ENCODE data around the gene PFDN1. TPM values are rescaled to one million over a fixed set of nuclear protein-coding genes. Genes with fewer than 3 reads are reported as not detected.

Gene PFDN1
- total RNA-seq, 4 donors from 2014 or later: 90.6 to 142 (median 109) TPM

GRCh38 chr5:140342287-140342686, 39.4 kb upstream of the PFDN1 start:
- H3K4me1 ChIP-seq: peaks cover under 1 to 55% (median 5%) of the 10 kb centered on the region in 4 donors
- TF ChIP-seq CTCF (IDR thresholded peaks at IDR 0.05) (no peak), POLR2A (IDR thresholded peaks at IDR 0.05) (no peak)

GRCh38 chr5:140341591-140341990, 38.7 kb upstream of the PFDN1 start:
- TF ChIP-seq POLR2A (IDR thresholded peaks at IDR 0.05) (no peak), CTCF (IDR thresholded peaks at IDR 0.05) (no peak)
- DNase-seq: no peak
- Histone ChIP-seq H3K4me3 (no peak overlapping the region), H3K27me3 (no peaks in the 10 kb centered on the region), H3K36me3 (peaks cover 0 to 19% (median 0%) of the 10 kb centered on the region in 3 donors), H3K9me3 (no peaks in the 10 kb centered on the region), H3K27ac (peak overlapping the region in 2 of 4 donors; percentile 27 to 60), H3K4me1 (peaks cover 0 to 51% (median 2%) of the 10 kb centered on the region in 4 donors)

More at GRCh38 chr5:140342287-140342686, 39.4 kb upstream of the PFDN1 start:
- H3K4me3 ChIP-seq: no peak overlapping the region
- H3K27ac ChIP-seq: peak overlapping the region in 2 of 4 donors; percentile 27 to 60
- no peaks in the 10 kb centered on the region for H3K9me3 ChIP-seq
- peak in 1 of 3 donors; percentile 27 for DNase-seq
- no peaks in the 10 kb centered on the region for H3K27me3 ChIP-seq
- H3K36me3 ChIP-seq: peaks cover 0 to 18% (median 0%) of the 10 kb centered on the region in 3 donors

GRCh38 chr5:140340605-140341121, 37.8 kb upstream of the PFDN1 start:
- no peaks in the 10 kb centered on the region for H3K9me3 ChIP-seq
- no peak overlapping the region for H3K4me3 ChIP-seq
- H3K27me3 ChIP-seq: no peaks in the 10 kb centered on the region
- TF ChIP-seq POLR2A (IDR thresholded peaks at IDR 0.05) (no peak), CTCF (IDR thresholded peaks at IDR 0.05) (no peak)
- H3K36me3 ChIP-seq: peaks cover 0 to 28% (median 0%) of the 10 kb centered on the region in 3 donors
- no peak for DNase-seq
- H3K27ac ChIP-seq: peak overlapping the region in 2 of 4 donors; percentile 11 to 60
- H3K4me1 ChIP-seq: peaks cover 0 to 51% (median 0%) of the 10 kb centered on the region in 4 donors

GRCh38 chr5:140339636-140340035, 36.7 kb upstream of the PFDN1 start:
- H3K27me3 ChIP-seq: no peaks in the 10 kb centered on the region
- DNase-seq: no peak
- no peaks in the 10 kb centered on the region for H3K9me3 ChIP-seq
- no peak overlapping the region for H3K4me3 ChIP-seq
- peaks cover 0 to 42% (median 0%) of the 10 kb centered on the region in 4 donors for H3K4me1 ChIP-seq
- H3K36me3 ChIP-seq: peaks cover 0 to 35% (median 0%) of the 10 kb centered on the region in 3 donors
- TF ChIP-seq POLR2A (IDR thresholded peaks at IDR 0.05): no peak
- H3K27ac ChIP-seq: no peak overlapping the region

- Histone ChIP-seq H3K27me3 (no peaks in the 10 kb centered on the region), H3K27ac (no peak overlapping the region), H3K4me3 (no peak overlapping the region), H3K4me1 (peaks cover 0 to 36% (median 0%) of the 10 kb centered on the region in 4 donors), H3K9me3 (no peaks in the 10 kb centered on the region), H3K36me3 (peaks cover 0 to 42% (median 0%) of the 10 kb centered on the region in 3 donors)
- TF ChIP-seq CTCF (IDR thresholded peaks at IDR 0.05): no peak
- TF ChIP-seq POLR2A (IDR thresholded peaks at IDR 0.05): no peak
- no peak for DNase-seq
Observed at GRCh38 chr5:140338908-140339307, 36.0 kb upstream of the PFDN1 start.

- peaks cover 0 to 48% (median 0%) of the 10 kb centered on the region in 3 donors for H3K36me3 ChIP-seq
- H3K27me3 ChIP-seq: no peaks in the 10 kb centered on the region
- no peak overlapping the region for H3K27ac ChIP-seq
- no peaks in the 10 kb centered on the region for H3K9me3 ChIP-seq
- DNase-seq: no peak
- TF ChIP-seq CTCF (IDR thresholded peaks at IDR 0.05) (no peak), POLR2A (IDR thresholded peaks at IDR 0.05) (no peak)
- no peak overlapping the region for H3K4me3 ChIP-seq
- peaks cover 0 to 36% (median 0%) of the 10 kb centered on the region in 4 donors for H3K4me1 ChIP-seq
Observed at GRCh38 chr5:140338336-140338735, 35.4 kb upstream of the PFDN1 start.
